ENCODE data around the gene SBK3.

DNA sequence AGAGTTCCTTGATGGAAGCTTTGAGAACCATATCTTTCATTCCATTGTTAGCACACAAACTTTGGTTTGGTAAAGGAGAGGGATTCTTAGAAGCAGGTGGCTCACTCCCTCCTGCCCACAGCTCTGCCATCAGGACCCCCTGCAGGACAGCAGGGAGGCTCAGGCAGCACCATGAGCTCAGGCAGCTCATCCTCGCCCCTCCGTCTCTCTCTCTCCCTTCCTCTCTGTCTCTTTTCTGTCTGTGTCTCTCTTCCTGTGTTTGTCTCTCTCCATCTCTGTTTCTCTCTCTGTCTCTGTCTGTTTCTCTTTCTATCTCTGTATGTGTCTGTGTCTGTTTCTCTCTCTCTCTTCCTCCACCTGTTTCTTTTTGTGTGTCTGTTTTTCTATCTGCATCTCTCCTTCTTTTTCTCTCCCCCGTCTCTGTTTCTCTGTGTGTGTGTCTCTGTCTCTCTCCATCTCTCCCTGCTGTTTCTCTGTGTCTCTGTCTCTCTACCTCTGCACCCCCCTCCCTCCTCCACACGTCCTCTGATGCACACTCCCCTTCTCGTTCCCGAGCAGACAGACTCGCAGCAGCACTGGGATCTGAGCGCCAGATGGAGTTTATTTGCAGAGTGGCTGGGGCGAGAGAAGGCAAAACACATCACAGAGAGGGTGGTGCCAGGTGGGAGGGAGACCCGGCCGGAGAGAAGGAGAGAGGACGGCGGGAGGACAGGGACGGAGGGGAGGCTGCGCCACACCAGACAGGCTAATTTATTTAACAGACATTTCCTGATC lies 17.1 kb downstream of the SBK3 start:
- TF ChIP-seq EP300 (IDR thresholded peaks at IDR 0.05; ENCODE audit: low read depth), result no peak
- no peak for TF ChIP-seq POLR2A (IDR thresholded peaks at IDR 0.05)

Measured in transverse colon (tissue), 1 donor.